Fibroblast of lung (primary cell): ENCODE data around the gene EFCAB8.

ENCODE experiments used
- CTCF ChIP-seq, 2 donors: IDR thresholded peaks in 1 of 2; conservative IDR thresholded peaks in 1 of 2; 1 replicate in 1 of 2; 2 replicates in 1 of 2; pipeline ENCODE4 v1.5.1; 2011 to 2012; ENCODE audit warnings: low read length in 2 of 2, control low read depth in 1 of 2, inconsistent platforms in 1 of 2, low read depth in 1 of 2, mild to moderate bottlenecking in 1 of 2
- EZH2 ChIP-seq: IDR thresholded peaks from 2 replicates; pipeline ENCODE4 v1.5.1; 2012; ENCODE audit warnings: low read length, control low read depth, mild to moderate bottlenecking; ENCODE audit errors: missing control alignments

DNA sequence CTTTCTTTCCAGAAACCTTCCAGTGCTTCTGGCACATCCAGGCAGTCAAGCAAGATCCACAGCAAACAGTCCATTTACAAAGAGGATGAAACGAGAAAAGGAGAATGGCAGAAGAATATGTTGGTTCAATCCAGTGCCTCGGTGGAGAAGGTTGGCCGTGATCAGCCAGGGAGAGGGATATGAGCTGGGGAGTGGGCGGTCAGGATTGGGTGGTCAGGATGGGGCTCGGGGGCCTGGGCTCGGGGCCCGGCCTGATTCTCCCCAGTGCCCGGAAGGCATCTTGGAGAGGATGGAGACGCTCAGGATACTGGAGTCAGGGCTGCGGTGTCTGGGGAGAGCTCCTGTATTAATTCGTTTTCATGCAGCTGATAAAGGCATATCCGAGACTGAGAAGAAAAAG lies 61.3 kb downstream of the EFCAB8 start:
- TF ChIP-seq CTCF (conservative IDR thresholded peaks at IDR 0.05 in 1 of 2, IDR thresholded peaks at IDR 0.05 in 1 of 2; ENCODE audit: low read depth in 1 of 2, low read length in 2 of 2), result no peak
- TF ChIP-seq EZH2, result no peak
